Heart left ventricle (tissue), 16 donors: ENCODE measurements around the gene MICALL2. TPM values are rescaled to one million over a fixed set of nuclear protein-coding genes. Genes with fewer than 3 reads are reported as not detected.
"Not testable (repeated sequence)": the region's sequence is repeated elsewhere in the genome, so short reads cannot be mapped to it uniquely, and the experiment has no call there.

ENCODE experiments used
- ATAC-seq, 4 donors: fragments of 200-7000 bp; cut with Tn5 transposase; one replicate each; pipeline ENCODE4 v1.9.1; 2020 to 2022; ENCODE audit warnings: moderate library complexity in 4 of 4, mild to moderate bottlenecking in 3 of 4, moderate number of reproducible peaks in 1 of 4
- DNase-seq, 5 donors: peaks; one replicate each; pipeline ENCODE4 v3.0.0-alpha.2; 2020
- H3K27ac ChIP-seq, 12 donors: fragments of 200-600 bp; sonication (generic) in 4 of 12; one replicate each; pipeline versions ENCODE4 v1.5.0 to v1.8.0; 2016 to 2022; ENCODE audit warnings: mild to moderate bottlenecking in 2 of 12
- H3K27me3 ChIP-seq, 9 donors: fragments of 200-600 bp; sonication (generic) in 2 of 9; one replicate each; pipeline versions ENCODE4 v1.5.1 to v1.8.0; 2016 to 2022; ENCODE audit warnings: mild to moderate bottlenecking in 3 of 9
- H3K36me3 ChIP-seq, 9 donors: fragments of 200-600 bp; sonication (generic) in 2 of 9; one replicate each; pipeline versions ENCODE4 v1.5.0 to v1.8.0; 2018 to 2022; ENCODE audit warnings: mild to moderate bottlenecking in 2 of 9
- H3K4me1 ChIP-seq, 12 donors: fragments of 200-600 bp; sonication (generic) in 4 of 12; one replicate each; pipeline versions ENCODE4 v1.5.0 to v1.8.0; 2016 to 2022; ENCODE audit warnings: mild to moderate bottlenecking in 3 of 12
- H3K4me3 ChIP-seq, 12 donors: fragments of 200-600 bp; sonication (generic) in 4 of 12; one replicate each; pipeline versions ENCODE4 v1.5.0 to v1.8.0; 2017 to 2022; ENCODE audit warnings: mild to moderate bottlenecking in 9 of 12, moderate library complexity in 4 of 12
- H3K9me3 ChIP-seq, 12 donors: fragments of 200-600 bp; sonication (generic) in 4 of 12; one replicate each; pipeline versions ENCODE4 v1.5.0 to v1.8.0; 2016 to 2022; ENCODE audit warnings: mild to moderate bottlenecking in 1 of 12
- POLR2A ChIP-seq, 2 donors: fragments of 450-650 bp; IDR thresholded peaks; one replicate each; pipeline ENCODE4 v1.6.1; 2017; ENCODE audit warnings: antibody characterized with exemption in 2 of 2, mild to moderate bottlenecking in 2 of 2, moderate library complexity in 2 of 2
- WGBS, 4 donors: extraction: QIAGEN DNeasy Blood & Tissue Kit in 2 of 4; methylation state at CpG; one replicate each; pipeline versions ENCODE4 v1.1.5 to v1.1.7; 2013 to 2018; 5-methylcytosine and 5-hydroxymethylcytosine counted together
- intact Hi-C, 10 donors: fragments of 100-400 bp; cut with DNase I; formaldehyde crosslinking; loops; one replicate each; pipeline versions ENCODE4 v1.11.1 to v1.14.2; 2022
- polyA plus RNA-seq, 2 donors: library from polyadenylated mRNA; stranded (reverse); fragments of 200-250 nt; gene quantifications; one replicate each; pipeline ENCODE4 v1.2.3, GENCODE V29; 2013
- total RNA-seq, 9 donors: library from RNA; depleted of rRNA in 2 of 9; stranded (reverse); fragments of >200 nt in 2 of 9; fragmentation: NEBNext Ultra II Directional in 3 of 9; extraction: Animal tissue kit (Norgen Biotek cat#: 25700) in 3 of 9; gene quantifications; one replicate each; pipeline versions ENCODE4 v1.1.0 to v1.2.4, GENCODE V29; 2016 to 2023
- TF ChIP-seq, protein P1 (sequence below), 12 donors: fragments of 200-600 bp; sonication (generic) in 4 of 12; IDR thresholded peaks; one replicate each; pipeline versions ENCODE4 v1.5.0 to v1.8.0; 2018 to 2022; ENCODE audit warnings: antibody characterized with exemption in 12 of 12, mild to moderate bottlenecking in 5 of 12
- donor health status: ischemic (EF 13 %, LVEDD 7.1; RV severe dilation, severe dysfunction).
- donor health status: healthy with polysubstance abuse.
- donor health status: DM: no; HTN: yes; CAD: no.
- donor health status: DM: no; HTN: no; CAD: no.
- donor health status: ischemic (EF 25% LVEDD 6.9; RV normal size, moderate dysfunction).
- donor health status: ischemic (EF 25% LVEDD 5.7; RV mildly dilated, moderate dysfunction).
- donor health status: healthy.
- donor health status: DM: yes; HTN: yes; CAD: no.
- donor health status: ischemic (EF 35%, LVEDD 5.7; RV mildly dilated, moderate dysfunction).
- donor health status: nonischemic (EF 11% LVEDD 7.7; RV severe dilation, severe dysfunction).
- donor health status: DM: yes; HTN: yes; CAD: no.
- donor health status: PGD.
- donor health status: ischemic (EF 29% LVEDD 5.4; RV normal size, mild dysfunction).
- donor health status: nonischemic (EF 23%, LVEDD 6.1; RV moderate dilation, normal function).

MICALL2 gene
- total and polyA plus RNA-seq, 11 donors: 2.5 to 18.3 (median 8.4) TPM

DNA sequence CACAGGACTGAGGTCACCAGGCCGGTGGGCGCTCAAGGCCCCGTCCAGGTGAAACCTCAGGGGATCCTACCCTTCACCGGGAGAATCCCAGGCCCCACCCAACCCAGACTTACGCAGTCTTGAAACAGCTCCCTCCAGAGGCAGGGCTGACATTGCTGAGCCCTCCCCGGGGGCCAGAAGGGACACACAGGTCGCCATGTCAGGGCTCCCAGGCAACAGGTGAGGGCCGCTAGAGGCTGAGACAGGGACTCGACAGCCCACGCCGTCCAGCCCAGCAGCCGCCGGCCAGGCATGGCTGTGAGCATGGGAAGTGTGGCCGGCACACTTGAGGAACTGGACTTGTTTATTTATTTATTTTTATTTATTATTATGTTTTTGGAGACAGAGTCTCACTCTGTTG, 10.3 kb downstream of the MICALL2 start:
- Histone ChIP-seq H3K4me3 (no peak overlapping the region), H3K27me3 (no peaks in the 10 kb centered on the region), H3K4me1 (peaks cover 0 to 23% (median 0%) of the 10 kb centered on the region in 12 donors), H3K9me3 (no peaks in the 10 kb centered on the region), H3K36me3 (peaks cover 0 to 15% (median 0%) of the 10 kb centered on the region in 9 donors), H3K27ac (peak overlapping the region in 1 of 12 donors; percentile 62)
- no peak for ATAC-seq
- no peak for DNase-seq
- 86 to 96% (median 94%) methylated on average over 9 to 14 of the region's 14 CpGs for WGBS, 4 donors
- TF ChIP-seq, protein P1, sequence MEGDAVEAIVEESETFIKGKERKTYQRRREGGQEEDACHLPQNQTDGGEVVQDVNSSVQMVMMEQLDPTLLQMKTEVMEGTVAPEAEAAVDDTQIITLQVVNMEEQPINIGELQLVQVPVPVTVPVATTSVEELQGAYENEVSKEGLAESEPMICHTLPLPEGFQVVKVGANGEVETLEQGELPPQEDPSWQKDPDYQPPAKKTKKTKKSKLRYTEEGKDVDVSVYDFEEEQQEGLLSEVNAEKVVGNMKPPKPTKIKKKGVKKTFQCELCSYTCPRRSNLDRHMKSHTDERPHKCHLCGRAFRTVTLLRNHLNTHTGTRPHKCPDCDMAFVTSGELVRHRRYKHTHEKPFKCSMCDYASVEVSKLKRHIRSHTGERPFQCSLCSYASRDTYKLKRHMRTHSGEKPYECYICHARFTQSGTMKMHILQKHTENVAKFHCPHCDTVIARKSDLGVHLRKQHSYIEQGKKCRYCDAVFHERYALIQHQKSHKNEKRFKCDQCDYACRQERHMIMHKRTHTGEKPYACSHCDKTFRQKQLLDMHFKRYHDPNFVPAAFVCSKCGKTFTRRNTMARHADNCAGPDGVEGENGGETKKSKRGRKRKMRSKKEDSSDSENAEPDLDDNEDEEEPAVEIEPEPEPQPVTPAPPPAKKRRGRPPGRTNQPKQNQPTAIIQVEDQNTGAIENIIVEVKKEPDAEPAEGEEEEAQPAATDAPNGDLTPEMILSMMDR (IDR thresholded peaks at IDR 0.05): no peak
- no peak for TF ChIP-seq POLR2A (IDR thresholded peaks at IDR 0.05)
- intact Hi-C loops: no loop called here

DNA sequence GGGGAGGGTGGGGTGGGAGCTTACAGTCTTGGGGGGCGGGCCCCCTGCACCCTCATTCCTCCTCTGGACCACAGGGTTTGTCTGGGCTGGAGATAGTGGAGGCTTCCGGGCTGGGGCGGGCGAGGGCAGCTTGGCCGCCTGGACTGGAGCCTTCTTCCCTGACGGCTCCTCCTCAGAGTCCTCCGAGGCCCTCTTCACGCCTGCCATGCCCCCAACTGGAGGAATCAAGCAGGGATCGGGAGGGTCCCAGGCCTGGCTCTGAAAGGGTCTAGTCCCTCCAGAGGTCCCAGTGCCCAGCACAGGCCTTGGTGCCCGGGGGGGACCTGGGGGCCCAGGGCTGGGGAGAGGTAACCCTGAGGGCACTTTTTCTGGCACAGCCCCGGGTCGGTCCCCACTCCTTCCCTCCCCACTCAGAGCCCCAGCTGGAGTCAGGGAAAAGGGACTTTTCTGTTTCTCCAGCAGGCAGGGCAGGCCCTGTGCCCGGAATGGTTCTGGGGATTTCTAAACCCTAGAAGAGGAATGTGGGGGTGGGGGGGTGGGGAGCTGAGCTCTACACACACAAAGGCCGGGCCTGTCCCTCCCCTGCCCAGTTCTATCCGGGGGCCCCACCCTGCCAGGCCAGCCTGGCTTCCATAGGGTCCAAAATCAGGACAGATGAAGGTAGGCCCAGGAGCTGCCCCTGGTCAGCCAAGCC, 11.6 kb downstream of the MICALL2 start:
- DNase-seq (no peak), ATAC-seq (peak in 1 of 4 donors; percentile 8)
- Histone ChIP-seq H3K4me3 (no peak overlapping the region), H3K27ac (peak overlapping the region in 3 of 12 donors; percentile 19 to 62 (median 22)), H3K27me3 (no peaks in the 10 kb centered on the region), H3K9me3 (no peaks in the 10 kb centered on the region), H3K36me3 (peaks cover 0 to 15% (median 0%) of the 10 kb centered on the region in 9 donors), H3K4me1 (peaks cover 0 to 12% (median 0%) of the 10 kb centered on the region in 12 donors)
- 72 to 85% (median 80%) methylated on average over 11 to 15 of the region's 15 CpGs for WGBS, 4 donors
- intact Hi-C loops: no loop called here
- TF ChIP-seq POLR2A (IDR thresholded peaks at IDR 0.05): no peak
- TF ChIP-seq, protein P1 (IDR thresholded peaks at IDR 0.05): no peak

DNA sequence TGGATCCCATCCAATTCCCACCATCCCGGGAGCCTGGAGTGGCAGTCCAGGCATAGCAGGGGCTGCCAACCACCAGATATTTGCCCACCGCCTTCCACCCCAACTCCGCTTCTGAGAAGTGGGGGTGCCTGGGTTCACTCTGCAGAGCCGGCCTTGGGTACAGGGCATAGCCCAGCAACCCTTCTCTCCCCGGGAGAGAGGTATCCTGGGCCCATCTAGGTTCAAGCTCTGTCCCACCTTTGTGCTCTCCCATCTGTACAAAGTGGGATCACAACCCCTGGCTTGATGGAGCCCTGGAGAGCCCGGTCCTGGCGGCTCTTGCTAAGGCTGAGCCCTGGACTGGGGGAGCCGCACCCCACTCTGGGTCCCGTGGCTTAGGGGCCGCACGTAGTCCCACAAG, 12.2 kb downstream of the MICALL2 start:
- Histone ChIP-seq H3K4me1 (peaks cover 0 to 8% (median 0%) of the 10 kb centered on the region in 12 donors), H3K4me3 (no peak overlapping the region), H3K9me3 (no peaks in the 10 kb centered on the region), H3K36me3 (peaks cover 0 to 15% (median 0%) of the 10 kb centered on the region in 9 donors), H3K27me3 (no peaks in the 10 kb centered on the region), H3K27ac (peak overlapping the region in 2 of 12 donors; percentile 22 to 62)
- WGBS, 4 donors: 77 to 88% (median 88%) methylated on average over 9 to 11 of the region's 11 CpGs
- no peak for ATAC-seq
- no peak for TF ChIP-seq POLR2A (IDR thresholded peaks at IDR 0.05)
- TF ChIP-seq, protein P1 (IDR thresholded peaks at IDR 0.05): no peak
- no peak for DNase-seq
- intact Hi-C loops: no loop called here

GRCh38 chr7:1446620-1447032, 12.6 kb downstream of the MICALL2 start:
- no peak overlapping the region for H3K27ac ChIP-seq
- H3K4me1 ChIP-seq: peaks cover 0 to 8% (median 0%) of the 10 kb centered on the region in 12 donors
- H3K27me3 ChIP-seq: no peaks in the 10 kb centered on the region
- DNase-seq (no peak), ATAC-seq (no peak)
- H3K4me3 ChIP-seq: no peak overlapping the region
- H3K36me3 ChIP-seq: peaks cover 0 to 15% (median 0%) of the 10 kb centered on the region in 9 donors
- whole genome bisulfite sequencing, 4 donors: 81 to 86% (median 85%) methylated on average over 16 to 17 of the region's 17 CpGs
- TF ChIP-seq, protein P1 (IDR thresholded peaks at IDR 0.05): no peak
- no peak for TF ChIP-seq POLR2A (IDR thresholded peaks at IDR 0.05)
- no peaks in the 10 kb centered on the region for H3K9me3 ChIP-seq
- intact Hi-C loops: no loop called here

- H3K4me1 ChIP-seq, H3K27ac ChIP-seq, H3K9me3 ChIP-seq, H3K4me3 ChIP-seq, DNase-seq, ATAC-seq, H3K27me3 ChIP-seq, intact Hi-C loops: not testable (repeated sequence)
- WGBS, 4 donors: 83 to 90% (median 89%) methylated on average over 3 to 4 of the region's 5 CpGs
- H3K36me3 ChIP-seq: peaks cover 0 to 17% (median 0%) of the 10 kb centered on the region in 9 donors
Measured at GRCh38 chr7:1446026-1446425, 13.2 kb downstream of the MICALL2 start.
